Measurements from ENCODE around the gene BMP4. TPM values are rescaled to one million over a fixed set of nuclear protein-coding genes. Genes with fewer than 3 reads are reported as not detected.
A peak's percentile ranks its signal among the peaks of the same experiment; 100 is the strongest.

Gene BMP4
- total and polyA plus RNA-seq, 2 of the 13 experiments (the other 11 are each of a cell fraction or from before 2014, with no cell fraction given) = 56.4 to 169 TPM

DNA sequence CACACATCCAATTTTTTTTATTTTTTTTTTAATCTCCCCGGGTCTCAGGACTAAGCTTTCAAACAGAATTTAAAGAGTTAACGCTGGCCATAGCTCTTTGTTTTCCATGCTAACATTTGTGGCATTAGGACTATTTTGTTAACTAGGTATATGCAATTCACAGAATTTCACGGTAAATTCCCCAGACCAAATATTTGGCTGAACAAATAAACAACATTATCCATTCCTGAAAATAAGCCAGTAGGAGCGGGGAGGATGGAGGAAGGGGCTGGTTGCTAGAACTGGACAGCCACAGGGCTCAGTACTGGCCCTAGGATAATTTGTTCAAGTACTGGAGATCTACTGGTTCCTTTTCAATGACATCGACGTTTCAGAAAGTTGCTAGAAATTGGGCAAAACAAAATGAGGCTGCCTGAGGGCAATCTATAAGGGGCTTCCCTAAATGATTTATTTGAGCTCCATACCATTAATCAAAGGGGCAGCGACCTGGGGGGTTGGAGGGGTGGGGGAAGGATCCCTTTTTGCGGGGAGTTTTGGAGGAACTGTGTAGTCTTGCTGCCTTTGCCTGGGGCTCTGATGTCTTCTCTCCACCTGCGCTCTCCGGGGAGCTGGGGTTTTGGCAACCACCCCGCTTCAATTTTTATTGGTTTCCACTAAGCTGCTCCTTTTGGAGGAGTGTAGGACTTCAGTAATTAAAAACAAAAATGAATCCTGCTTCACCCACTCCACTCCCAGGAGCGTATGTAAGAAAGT, 9.0 kb downstream of the BMP4 start (continued):
- TF ChIP-seq, protein P1, sequence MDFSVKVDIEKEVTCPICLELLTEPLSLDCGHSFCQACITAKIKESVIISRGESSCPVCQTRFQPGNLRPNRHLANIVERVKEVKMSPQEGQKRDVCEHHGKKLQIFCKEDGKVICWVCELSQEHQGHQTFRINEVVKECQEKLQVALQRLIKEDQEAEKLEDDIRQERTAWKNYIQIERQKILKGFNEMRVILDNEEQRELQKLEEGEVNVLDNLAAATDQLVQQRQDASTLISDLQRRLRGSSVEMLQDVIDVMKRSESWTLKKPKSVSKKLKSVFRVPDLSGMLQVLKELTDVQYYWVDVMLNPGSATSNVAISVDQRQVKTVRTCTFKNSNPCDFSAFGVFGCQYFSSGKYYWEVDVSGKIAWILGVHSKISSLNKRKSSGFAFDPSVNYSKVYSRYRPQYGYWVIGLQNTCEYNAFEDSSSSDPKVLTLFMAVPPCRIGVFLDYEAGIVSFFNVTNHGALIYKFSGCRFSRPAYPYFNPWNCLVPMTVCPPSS (IDR thresholded peaks at IDR 0.05) = no peak
- TF ChIP-seq HNRNPLL (IDR thresholded peaks at IDR 0.05; ENCODE audit: low read depth, low read length, poor library complexity, severe bottlenecking) (no peak), RFX5 (IDR thresholded peaks at IDR 0.05; ENCODE audit: low read depth, low read length) (no peak), RARA (CRISPR knock-in tag; IDR thresholded peaks at IDR 0.05) (peak; percentile 51), KAT7 (CRISPR knock-in tag; IDR thresholded peaks at IDR 0.05; ENCODE audit: borderline replicate concordance) (no peak), TAF1 (CRISPR knock-in tag; IDR thresholded peaks at IDR 0.05) (no peak), ZNF235 (CRISPR knock-in tag; IDR thresholded peaks at IDR 0.05; ENCODE audit: borderline replicate concordance) (no peak), ZNF7 (CRISPR knock-in tag; IDR thresholded peaks at IDR 0.05) (no peak), HNF4A (CRISPR knock-in tag; IDR thresholded peaks at IDR 0.05) (no peak), CBFB (CRISPR knock-in tag; IDR thresholded peaks at IDR 0.05) (no peak), ZFP82 (CRISPR knock-in tag; IDR thresholded peaks at IDR 0.05; ENCODE audit: borderline replicate concordance) (no peak), HOXA5 (CRISPR knock-in tag; IDR thresholded peaks at IDR 0.05) (no peak), SOX6 (IDR thresholded peaks at IDR 0.05) (no peak), SOX6 (CRISPR knock-in tag; IDR thresholded peaks at IDR 0.05) (peak; percentile 15; the same call in 1 of the 2 replicates)
- TF ChIP-seq, protein P2, sequence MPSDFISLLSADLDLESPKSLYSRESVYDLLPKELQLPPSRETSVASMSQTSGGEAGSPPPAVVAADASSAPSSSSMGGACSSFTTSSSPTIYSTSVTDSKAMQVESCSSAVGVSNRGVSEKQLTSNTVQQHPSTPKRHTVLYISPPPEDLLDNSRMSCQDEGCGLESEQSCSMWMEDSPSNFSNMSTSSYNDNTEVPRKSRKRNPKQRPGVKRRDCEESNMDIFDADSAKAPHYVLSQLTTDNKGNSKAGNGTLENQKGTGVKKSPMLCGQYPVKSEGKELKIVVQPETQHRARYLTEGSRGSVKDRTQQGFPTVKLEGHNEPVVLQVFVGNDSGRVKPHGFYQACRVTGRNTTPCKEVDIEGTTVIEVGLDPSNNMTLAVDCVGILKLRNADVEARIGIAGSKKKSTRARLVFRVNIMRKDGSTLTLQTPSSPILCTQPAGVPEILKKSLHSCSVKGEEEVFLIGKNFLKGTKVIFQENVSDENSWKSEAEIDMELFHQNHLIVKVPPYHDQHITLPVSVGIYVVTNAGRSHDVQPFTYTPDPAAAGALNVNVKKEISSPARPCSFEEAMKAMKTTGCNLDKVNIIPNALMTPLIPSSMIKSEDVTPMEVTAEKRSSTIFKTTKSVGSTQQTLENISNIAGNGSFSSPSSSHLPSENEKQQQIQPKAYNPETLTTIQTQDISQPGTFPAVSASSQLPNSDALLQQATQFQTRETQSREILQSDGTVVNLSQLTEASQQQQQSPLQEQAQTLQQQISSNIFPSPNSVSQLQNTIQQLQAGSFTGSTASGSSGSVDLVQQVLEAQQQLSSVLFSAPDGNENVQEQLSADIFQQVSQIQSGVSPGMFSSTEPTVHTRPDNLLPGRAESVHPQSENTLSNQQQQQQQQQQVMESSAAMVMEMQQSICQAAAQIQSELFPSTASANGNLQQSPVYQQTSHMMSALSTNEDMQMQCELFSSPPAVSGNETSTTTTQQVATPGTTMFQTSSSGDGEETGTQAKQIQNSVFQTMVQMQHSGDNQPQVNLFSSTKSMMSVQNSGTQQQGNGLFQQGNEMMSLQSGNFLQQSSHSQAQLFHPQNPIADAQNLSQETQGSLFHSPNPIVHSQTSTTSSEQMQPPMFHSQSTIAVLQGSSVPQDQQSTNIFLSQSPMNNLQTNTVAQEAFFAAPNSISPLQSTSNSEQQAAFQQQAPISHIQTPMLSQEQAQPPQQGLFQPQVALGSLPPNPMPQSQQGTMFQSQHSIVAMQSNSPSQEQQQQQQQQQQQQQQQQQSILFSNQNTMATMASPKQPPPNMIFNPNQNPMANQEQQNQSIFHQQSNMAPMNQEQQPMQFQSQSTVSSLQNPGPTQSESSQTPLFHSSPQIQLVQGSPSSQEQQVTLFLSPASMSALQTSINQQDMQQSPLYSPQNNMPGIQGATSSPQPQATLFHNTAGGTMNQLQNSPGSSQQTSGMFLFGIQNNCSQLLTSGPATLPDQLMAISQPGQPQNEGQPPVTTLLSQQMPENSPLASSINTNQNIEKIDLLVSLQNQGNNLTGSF (CRISPR knock-in tag; IDR thresholded peaks at IDR 0.05) = no peak
- TF ChIP-seq, protein P3, sequence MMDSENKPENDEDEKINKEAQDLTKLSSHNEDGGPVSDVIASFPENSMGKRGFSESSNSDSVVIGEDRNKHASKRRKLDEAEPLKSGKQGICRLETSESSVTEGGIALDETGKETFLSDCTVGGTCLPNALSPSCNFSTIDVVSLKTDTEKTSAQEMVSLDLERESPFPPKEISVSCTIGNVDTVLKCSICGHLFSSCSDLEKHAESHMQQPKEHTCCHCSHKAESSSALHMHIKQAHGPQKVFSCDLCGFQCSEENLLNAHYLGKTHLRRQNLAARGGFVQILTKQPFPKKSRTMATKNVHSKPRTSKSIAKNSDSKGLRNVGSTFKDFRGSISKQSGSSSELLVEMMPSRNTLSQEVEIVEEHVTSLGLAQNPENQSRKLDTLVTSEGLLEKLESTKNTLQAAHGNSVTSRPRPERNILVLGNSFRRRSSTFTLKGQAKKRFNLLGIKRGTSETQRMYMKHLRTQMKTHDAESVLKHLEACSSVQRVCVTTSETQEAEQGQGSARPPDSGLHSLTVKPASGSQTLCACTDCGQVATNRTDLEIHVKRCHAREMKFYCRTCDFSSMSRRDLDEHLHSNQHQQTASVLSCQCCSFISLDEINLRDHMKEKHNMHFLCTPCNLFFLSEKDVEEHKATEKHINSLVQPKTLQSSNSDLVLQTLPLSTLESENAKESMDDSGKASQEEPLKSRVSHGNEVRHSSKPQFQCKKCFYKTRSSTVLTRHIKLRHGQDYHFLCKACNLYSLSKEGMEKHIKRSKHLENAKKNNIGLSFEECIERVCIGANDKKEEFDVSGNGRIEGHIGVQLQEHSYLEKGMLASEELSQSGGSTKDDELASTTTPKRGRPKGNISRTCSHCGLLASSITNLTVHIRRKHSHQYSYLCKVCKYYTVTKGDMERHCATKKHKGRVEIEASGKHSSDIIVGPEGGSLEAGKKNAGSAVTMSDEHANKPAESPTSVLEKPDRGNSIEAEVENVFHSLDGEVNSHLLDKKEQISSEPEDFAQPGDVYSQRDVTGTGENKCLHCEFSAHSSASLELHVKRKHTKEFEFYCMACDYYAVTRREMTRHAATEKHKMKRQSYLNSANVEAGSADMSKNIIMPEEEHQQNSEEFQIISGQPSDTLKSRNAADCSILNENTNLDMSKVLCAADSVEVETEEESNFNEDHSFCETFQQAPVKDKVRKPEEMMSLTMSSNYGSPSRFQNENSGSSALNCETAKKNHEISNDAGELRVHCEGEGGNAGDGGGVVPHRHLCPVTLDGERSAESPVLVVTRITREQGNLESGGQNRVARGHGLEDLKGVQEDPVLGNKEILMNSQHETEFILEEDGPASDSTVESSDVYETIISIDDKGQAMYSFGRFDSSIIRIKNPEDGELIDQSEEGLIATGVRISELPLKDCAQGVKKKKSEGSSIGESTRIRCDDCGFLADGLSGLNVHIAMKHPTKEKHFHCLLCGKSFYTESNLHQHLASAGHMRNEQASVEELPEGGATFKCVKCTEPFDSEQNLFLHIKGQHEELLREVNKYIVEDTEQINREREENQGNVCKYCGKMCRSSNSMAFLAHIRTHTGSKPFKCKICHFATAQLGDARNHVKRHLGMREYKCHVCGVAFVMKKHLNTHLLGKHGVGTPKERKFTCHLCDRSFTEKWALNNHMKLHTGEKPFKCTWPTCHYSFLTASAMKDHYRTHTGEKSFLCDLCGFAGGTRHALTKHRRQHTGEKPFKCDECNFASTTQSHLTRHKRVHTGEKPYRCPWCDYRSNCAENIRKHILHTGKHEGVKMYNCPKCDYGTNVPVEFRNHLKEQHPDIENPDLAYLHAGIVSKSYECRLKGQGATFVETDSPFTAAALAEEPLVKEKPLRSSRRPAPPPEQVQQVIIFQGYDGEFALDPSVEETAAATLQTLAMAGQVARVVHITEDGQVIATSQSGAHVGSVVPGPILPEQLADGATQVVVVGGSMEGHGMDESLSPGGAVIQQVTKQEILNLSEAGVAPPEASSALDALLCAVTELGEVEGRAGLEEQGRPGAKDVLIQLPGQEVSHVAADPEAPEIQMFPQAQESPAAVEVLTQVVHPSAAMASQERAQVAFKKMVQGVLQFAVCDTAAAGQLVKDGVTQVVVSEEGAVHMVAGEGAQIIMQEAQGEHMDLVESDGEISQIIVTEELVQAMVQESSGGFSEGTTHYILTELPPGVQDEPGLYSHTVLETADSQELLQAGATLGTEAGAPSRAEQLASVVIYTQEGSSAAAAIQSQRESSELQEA (CRISPR knock-in tag; IDR thresholded peaks at IDR 0.05; ENCODE audit: not compliant biosample characterization) = no peak

Data from HepG2 (cell line).